Muscle of leg (tissue), 11 donors: ENCODE results near the gene VDR. TPM values are rescaled to one million over a fixed set of nuclear protein-coding genes. Genes with fewer than 3 reads are reported as not detected.
A peak's percentile ranks its signal among the peaks of the same experiment; 100 is the strongest.

Experiments
- DNase-seq: peaks from one replicate; pipeline ENCODE4 v3.0.0; 2013
- H3K27ac ChIP-seq: one replicate; pipeline ENCODE4 v1.5.1; 2013; ENCODE audit warnings: mild to moderate bottlenecking, low read length, control low read depth
- H3K27me3 ChIP-seq: one replicate; pipeline ENCODE4 v1.6.1; 2013; ENCODE audit warnings: low read length; ENCODE audit not compliant: control insufficient read depth, insufficient read depth
- H3K36me3 ChIP-seq: one replicate; pipeline ENCODE4 v1.6.1; 2013; ENCODE audit warnings: low read length; ENCODE audit not compliant: control insufficient read depth, insufficient read depth
- H3K4me1 ChIP-seq: one replicate; pipeline ENCODE4 v1.6.1; 2013; ENCODE audit warnings: low read length; ENCODE audit not compliant: control insufficient read depth, insufficient read depth
- H3K4me3 ChIP-seq: one replicate; pipeline ENCODE4 v1.5.1; 2013; ENCODE audit warnings: low read length, control low read depth
- H3K9me3 ChIP-seq: replicated peaks from 2 replicates; pipeline ENCODE4 v1.6.1; 2013; ENCODE audit warnings: low read depth, low read length; ENCODE audit not compliant: control insufficient read depth
- WGBS: methylation state at CpG from one replicate; pipeline ENCODE4 v1.1.5; 2013; ENCODE audit warnings: missing lambda C conversion rate; ENCODE audit not compliant: insufficient coverage; 5-methylcytosine and 5-hydroxymethylcytosine counted together
- polyA plus RNA-seq, 8 donors: library from polyadenylated mRNA; unstranded; fragments of 120-200 nt; gene quantifications; one replicate each; pipeline versions ENCODE4 v1.2.1 to v1.2.3, GENCODE V29; 2013; ENCODE audit warnings: inconsistent platforms in 1 of 8, low replicate concordance in 1 of 8; ENCODE audit not compliant: insufficient read length in 8 of 8, insufficient read depth in 1 of 8
- total RNA-seq: library from RNA; stranded (reverse); fragments of 120-200 nt; gene quantifications from one replicate; pipeline ENCODE4 v1.2.4, GENCODE V29; 2013

The VDR gene
- total and polyA plus RNA-seq, 9 donors = 0.23 to 1.0 (median 0.45) TPM

DNA sequence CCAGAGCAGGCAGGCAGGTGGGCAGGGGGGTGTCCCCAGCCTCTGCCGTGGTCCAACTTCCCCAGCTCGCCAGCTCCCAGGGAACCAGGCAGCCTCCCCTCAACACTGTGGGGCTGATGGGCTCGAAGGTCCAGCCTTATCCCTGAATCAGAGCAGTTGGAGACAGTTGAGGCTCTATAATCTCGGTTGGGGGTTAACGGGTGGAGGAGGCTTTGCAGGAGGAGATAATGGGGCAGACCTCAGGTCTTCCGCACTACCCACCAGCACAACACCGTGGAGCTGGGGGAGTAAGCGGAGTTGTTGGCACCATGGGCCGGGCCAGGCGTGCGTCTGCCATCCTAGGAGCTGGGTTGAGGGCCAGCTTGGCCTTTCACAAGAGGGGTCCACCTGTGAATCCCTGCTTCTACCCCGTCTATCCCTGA lies 71.2 kb downstream of the VDR start:
- peak overlapping the region; percentile 62 for H3K27ac ChIP-seq

GRCh38 chr12:47832263-47832933 lies 72.4 kb downstream of the VDR start:
- H3K27ac ChIP-seq = peak overlapping the region; percentile 51
- no peaks in the 10 kb centered on the region for H3K9me3 ChIP-seq
- H3K36me3 ChIP-seq = no peaks in the 10 kb centered on the region
- no peak for DNase-seq
- no peak overlapping the region for H3K4me3 ChIP-seq
- WGBS = 84% methylated on average over 7 of the region's 13 CpGs
- no peaks in the 10 kb centered on the region for H3K27me3 ChIP-seq
- H3K4me1 ChIP-seq = peaks cover 58% of the 10 kb centered on the region

More for the DNA sequence above, 71.2 kb downstream of the VDR start:
- no peak overlapping the region for H3K4me3 ChIP-seq
- H3K27me3 ChIP-seq = no peaks in the 10 kb centered on the region
- 83% methylated on average over 6 of the region's 12 CpGs for WGBS
- no peak for DNase-seq
- no peaks in the 10 kb centered on the region for H3K9me3 ChIP-seq
- no peaks in the 10 kb centered on the region for H3K36me3 ChIP-seq
- peaks cover 60% of the 10 kb centered on the region for H3K4me1 ChIP-seq

DNA sequence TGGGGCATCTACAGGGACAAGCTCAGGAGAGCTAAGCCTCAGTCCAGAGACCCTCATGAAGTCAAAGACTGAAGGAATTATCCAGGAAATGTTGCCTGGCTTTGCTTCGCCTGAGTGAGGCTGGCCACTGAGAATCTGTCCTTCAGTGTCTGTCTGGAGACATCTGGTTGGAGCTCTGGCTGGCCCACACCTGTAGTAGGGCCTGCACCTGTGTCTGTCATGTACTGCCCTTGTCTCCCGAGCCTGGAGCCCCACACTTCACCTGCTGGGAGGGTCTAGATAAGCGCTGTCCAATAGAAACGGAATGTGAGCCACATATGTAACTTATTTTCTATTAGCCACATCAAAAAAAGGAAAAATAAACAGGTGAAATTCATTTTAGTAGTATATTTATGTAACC lies 75.2 kb downstream of the VDR start:
- DNase-seq = no peak
- peaks cover 58% of the 10 kb centered on the region for H3K4me1 ChIP-seq
- WGBS = 30% methylated on average over 1 of the region's 4 CpGs
- no peak overlapping the region for H3K4me3 ChIP-seq
- no peaks in the 10 kb centered on the region for H3K9me3 ChIP-seq
- H3K27me3 ChIP-seq = no peaks in the 10 kb centered on the region
- peak overlapping the region; percentile 89 for H3K27ac ChIP-seq
- no peaks in the 10 kb centered on the region for H3K36me3 ChIP-seq

GRCh38 chr12:47828976-47829482 lies 75.8 kb downstream of the VDR start:
- Histone ChIP-seq H3K4me1 (peaks cover 57% of the 10 kb centered on the region), H3K27ac (peak overlapping the region; percentile 89), H3K4me3 (no peak overlapping the region), H3K9me3 (no peaks in the 10 kb centered on the region), H3K36me3 (no peaks in the 10 kb centered on the region), H3K27me3 (no peaks in the 10 kb centered on the region)
- peak; percentile 86 for DNase-seq
- no CpG with 5 or more reads among the region's 7 CpGs for WGBS

DNA sequence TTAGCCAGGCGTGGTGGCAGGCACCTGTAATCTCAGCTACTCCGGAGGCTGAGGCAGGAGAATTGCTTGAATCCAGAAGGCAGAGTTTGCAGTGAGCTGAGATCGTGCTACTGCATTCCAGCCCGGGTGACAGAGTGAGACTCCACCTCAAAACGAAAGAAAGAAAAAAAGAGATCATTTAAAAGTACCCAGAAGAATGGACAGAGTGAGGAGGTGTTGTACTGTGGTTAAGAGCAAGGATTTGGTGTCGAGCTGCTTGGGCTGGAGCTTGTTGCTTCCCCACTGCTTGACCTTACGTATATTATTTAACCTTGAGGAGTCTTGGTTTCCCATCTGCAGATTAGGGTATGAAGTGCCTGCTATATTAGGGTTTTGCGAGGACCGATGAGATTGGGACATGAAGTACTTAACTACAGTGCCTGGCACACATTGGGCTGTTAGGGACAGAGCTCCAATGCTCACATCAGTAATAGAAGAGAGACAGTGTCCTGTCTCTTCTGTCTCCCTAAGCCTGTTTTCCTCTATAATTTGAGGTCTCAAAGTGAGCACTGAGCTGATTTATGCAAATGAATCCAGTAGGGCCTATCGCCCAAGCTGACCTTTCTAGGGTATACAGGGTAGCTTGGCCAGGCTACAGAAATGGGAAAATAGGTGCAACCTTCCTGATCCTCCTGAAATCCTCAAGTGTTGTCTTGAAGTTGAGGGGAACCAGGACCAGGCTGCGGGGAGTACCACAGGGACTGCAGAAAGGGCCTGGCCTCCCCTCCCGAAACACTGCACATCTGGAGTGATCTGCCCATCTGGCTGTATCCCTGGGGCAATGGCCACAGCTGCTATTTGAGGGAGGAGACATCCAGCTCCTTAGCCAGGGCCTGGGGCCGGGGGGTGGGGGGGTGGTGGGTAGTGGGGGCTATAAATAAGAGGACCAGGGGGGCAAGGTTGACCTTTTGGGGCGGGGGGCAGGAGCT lies 76.5 kb downstream of the VDR start:
- H3K4me3 ChIP-seq = no peak overlapping the region
- WGBS = 48% methylated on average over 4 of the region's 14 CpGs
- H3K9me3 ChIP-seq = no peaks in the 10 kb centered on the region
- no peaks in the 10 kb centered on the region for H3K36me3 ChIP-seq
- H3K27ac ChIP-seq = peak overlapping the region; percentile 89
- peak; percentile 88 for DNase-seq
- peaks cover 52% of the 10 kb centered on the region for H3K4me1 ChIP-seq
- no peaks in the 10 kb centered on the region for H3K27me3 ChIP-seq

GRCh38 chr12:47825173-47825639 lies 79.6 kb downstream of the VDR start:
- no peaks in the 10 kb centered on the region for H3K9me3 ChIP-seq
- H3K36me3 ChIP-seq = no peaks in the 10 kb centered on the region
- peak; percentile 66 for DNase-seq
- H3K4me1 ChIP-seq = peaks cover 69% of the 10 kb centered on the region
- no peaks in the 10 kb centered on the region for H3K27me3 ChIP-seq
- no peak overlapping the region for H3K27ac ChIP-seq
- WGBS = 65% methylated on average over 5 of the region's 6 CpGs
- H3K4me3 ChIP-seq = no peak overlapping the region

GRCh38 chr12:47824635-47825034 lies 80.2 kb downstream of the VDR start:
- Histone ChIP-seq H3K9me3 (no peaks in the 10 kb centered on the region), H3K27ac (no peak overlapping the region), H3K36me3 (no peaks in the 10 kb centered on the region), H3K4me1 (peaks cover 68% of the 10 kb centered on the region), H3K4me3 (no peak overlapping the region), H3K27me3 (no peaks in the 10 kb centered on the region)
- whole genome bisulfite sequencing = no CpG with 5 or more reads among the region's 3 CpGs
- DNase-seq = no peak

DNA sequence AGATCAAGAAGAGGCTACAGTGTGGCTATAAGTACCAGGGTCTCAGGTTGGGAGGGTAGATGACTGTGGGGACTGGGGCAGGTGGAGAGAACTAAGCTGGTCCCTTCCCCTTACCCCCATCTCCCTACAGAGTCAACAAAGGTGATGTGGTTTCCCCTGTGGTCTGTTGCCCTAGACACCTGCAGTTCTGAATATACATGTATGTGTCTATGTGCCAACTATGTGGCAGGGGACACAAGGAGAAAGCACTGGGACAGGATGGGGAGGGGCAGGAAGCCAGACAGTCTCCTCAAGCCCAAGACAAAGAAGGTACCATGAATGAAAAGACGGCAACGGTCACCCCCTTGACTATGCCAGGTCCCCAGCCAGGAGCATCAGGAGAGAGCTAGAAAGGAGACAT lies 80.6 kb downstream of the VDR start:
- no peaks in the 10 kb centered on the region for H3K27me3 ChIP-seq
- H3K4me1 ChIP-seq = peaks cover 64% of the 10 kb centered on the region
- no peak for DNase-seq
- WGBS = no CpG with 5 or more reads among the region's 2 CpGs
- H3K36me3 ChIP-seq = no peaks in the 10 kb centered on the region
- H3K9me3 ChIP-seq = no peaks in the 10 kb centered on the region
- no peak overlapping the region for H3K27ac ChIP-seq
- H3K4me3 ChIP-seq = no peak overlapping the region

DNA sequence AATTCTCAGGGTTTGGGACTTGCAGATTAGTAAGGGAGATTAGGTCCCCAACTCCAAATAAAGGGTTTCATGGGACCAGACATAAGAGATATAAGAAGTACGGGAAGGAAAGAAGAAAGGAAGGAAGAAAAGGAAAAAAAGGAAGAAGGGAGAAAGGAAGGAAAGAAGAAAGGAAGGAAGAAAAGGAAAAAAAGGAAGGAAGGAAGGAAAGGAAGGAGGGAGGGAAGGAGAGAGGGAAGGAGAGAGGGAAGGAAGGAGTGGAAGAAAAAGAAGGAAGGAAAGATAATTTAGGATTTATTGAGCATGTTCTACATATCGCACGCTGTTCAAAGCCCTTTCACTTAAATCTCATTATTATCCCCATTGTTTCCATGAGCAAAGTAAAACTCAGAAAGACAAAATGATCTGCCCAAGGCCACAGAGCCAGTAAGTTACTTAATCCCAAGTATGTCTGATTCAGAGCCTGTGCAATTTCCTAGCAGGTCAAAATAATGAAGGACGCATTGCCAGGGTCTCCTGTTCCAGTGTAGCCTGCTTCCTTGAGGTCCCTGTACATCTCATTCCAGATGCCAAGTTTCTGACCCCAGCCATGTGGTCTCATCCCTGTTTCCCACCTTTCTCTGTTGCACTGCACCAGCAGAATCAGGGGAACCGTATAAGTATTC lies 81.2 kb downstream of the VDR start:
- 88% methylated on average over 2 of the region's 5 CpGs for WGBS
- no peaks in the 10 kb centered on the region for H3K36me3 ChIP-seq
- H3K27me3 ChIP-seq = no peaks in the 10 kb centered on the region
- no peak for DNase-seq
- H3K9me3 ChIP-seq = no peaks in the 10 kb centered on the region
- no peak overlapping the region for H3K27ac ChIP-seq
- peaks cover 62% of the 10 kb centered on the region for H3K4me1 ChIP-seq
- no peak overlapping the region for H3K4me3 ChIP-seq
